NCI-H524 (cell line): ENCODE results near the gene SCD5.

Experiments used
- DNase-seq, 2 experiments: peaks; one replicate each; lab custom pipeline; 2025; lab: John Stamatoyannopoulos, UW

The SCD5 gene

DNA sequence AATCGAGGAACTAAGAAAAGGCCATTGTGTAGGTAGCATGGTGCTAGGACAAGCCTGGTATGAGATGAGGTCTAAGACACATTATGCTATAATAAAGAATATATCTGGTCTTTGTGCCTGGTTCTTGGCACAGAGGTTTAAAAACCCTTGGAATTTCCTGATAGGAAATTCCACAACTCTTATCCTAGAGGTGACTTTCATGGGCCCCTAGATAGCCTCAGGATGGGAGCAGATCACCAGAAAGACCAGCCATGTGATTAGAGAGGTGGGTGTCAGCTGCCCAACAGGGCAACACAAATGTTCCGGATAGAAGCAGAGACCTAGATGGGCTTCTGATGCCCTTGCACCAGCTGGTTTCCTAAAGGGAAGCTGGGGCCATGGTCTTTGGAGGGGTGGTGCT, 107.2 kb downstream of the SCD5 start:
- no peak for DNase-seq

DNA sequence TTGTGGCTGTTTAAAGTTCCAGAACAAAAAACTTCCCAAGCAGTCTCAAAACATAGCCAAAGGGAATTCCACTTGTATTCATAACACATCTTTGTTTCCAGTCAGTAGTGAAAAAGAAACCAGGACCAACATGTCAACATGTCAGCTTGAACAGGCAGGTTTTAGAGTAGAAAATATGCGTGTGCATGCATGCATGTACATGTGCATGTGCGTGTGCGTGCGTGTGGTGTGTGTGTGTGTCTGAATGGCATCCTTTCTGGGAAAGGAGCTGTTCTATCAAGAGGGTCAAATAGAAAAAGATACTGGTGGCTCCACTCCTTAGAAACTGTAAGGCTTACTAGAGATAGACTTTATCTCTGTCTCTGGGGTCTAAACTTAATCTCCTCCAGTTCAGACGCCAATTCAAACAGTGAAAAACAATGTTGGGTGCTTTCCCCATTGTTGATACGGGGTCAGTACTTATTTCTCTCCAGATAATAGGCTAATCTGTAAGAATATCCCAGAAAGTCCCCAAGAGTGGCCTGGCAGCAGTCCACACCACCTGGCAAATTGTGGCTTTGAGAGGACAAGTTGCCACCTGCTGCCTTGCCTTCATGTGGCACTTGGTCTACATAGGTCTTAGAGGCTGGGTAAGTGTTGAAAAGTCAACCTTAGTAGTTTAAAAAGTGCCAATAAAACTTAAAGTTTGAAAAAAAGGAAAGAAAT, 110.4 kb downstream of the SCD5 start:
- DNase-seq, result peak; percentile 82 to 92

DNA sequence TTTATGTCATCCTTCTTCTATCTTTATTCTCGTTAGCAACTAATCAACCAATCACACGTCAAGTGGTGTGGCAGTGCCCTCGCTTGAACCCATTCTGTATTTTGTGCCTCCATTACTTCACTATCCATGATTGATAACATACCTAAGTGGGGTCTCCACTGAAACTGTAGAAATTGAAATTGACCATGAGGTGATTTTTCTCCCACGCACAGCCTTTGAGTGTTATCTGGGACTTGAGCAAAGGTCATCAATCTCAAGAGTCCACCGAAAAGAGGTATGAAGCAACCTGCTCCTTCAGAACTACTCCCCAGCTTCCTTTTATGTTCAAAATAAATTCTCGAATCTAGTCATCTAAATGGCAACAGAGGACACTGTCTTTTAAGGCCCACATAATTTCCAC, 111.1 kb downstream of the SCD5 start:
- no peak for DNase-seq

DNA sequence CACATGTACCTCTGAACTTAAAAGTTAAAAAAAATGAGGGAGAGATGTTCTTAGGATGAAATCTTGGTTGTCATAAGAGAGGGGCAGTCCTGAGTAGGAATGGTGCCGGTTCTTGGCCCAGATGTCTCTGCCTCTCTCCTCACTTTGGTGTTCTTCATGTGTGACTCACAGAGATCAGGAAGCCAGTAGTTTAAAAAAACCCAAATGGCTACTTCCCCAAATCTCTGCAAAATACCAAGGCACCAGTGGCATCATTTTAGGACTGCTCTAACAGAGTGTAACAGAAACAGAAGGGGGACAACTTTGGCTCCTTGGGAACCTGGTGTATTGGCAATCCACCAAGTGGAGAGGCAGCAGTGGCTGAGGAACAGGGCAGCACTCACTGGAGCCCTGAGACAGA, 116.8 kb downstream of the SCD5 start:
- no peak for DNase-seq

DNA sequence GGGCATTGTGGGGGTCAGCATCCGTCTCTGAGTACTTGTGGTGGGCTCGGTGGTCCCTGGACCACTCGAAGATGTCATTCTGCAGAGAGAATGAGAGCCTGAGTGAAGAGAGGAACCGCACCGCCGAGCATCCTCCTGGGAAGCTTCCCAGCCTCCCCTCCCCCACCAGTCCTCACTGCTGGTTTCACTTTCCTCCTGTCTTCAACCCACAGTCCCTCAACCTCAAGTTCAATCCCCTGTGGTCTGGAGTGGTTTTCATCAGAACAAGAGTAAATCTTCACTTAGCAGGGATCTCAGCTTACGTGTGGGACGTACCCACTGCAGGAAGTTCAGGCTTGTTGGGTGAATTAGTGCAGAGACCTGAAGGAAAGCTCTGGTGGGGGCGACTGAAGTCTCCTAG, 117.8 kb downstream of the SCD5 start:
- no peak for DNase-seq

DNA sequence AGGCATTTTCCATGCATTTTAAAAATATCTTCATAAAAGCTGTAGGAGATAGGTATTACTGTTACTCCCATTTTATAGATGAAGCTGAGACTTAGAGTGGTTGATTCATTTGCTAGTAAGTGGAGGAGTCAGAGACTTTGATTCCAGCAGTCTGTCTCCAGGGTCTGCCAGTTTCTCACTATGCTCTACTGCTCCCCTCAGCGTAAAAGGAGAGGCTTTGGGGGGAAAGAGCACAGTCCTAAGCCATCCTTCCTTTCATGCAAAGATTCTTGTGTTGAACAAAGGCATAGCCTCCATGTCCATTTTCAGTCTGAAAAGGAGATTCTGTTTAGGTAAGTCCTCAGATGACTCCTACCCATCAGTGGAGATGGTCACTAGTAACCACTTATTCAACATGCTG, 119.1 kb downstream of the SCD5 start:
- DNase-seq, result no peak

DNA sequence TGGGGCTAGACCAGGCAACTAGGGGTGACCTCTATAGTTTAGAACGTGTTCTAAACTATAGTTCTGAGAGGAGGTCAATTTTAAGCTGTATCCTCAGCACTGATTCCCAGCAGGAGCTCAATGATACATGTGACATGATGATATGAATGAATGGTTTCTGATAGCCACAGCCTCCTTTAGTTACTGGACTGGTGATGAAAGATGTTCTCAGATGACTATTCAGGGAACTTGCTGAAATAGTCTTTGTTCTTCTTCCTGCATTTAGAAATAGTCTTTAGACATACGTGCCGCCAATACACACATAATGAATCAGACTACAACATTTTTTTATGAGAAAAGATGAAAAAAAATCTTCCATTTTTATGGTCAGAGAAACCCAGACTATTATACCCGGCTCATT, 120.5 kb downstream of the SCD5 start:
- no peak for DNase-seq

DNA sequence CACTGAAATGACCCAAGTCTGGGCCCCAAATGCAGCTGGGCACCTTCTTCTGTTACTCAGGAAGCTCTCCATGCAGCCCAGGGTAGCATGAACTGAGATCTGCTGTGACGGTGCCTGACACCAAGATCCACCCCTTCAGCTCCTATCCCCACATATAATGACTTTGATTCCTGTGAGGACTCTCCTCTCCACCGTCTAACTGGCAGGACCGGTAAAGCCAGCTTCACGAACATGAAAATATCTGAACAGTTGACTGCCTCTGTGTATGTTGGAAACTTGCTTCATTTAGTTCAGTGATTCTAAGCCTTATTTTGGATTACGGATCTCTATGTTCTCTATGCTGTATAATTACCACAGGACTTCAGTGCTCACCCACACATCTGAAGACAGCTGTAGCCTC, 121.3 kb downstream of the SCD5 start:
- DNase-seq, result no peak

DNA sequence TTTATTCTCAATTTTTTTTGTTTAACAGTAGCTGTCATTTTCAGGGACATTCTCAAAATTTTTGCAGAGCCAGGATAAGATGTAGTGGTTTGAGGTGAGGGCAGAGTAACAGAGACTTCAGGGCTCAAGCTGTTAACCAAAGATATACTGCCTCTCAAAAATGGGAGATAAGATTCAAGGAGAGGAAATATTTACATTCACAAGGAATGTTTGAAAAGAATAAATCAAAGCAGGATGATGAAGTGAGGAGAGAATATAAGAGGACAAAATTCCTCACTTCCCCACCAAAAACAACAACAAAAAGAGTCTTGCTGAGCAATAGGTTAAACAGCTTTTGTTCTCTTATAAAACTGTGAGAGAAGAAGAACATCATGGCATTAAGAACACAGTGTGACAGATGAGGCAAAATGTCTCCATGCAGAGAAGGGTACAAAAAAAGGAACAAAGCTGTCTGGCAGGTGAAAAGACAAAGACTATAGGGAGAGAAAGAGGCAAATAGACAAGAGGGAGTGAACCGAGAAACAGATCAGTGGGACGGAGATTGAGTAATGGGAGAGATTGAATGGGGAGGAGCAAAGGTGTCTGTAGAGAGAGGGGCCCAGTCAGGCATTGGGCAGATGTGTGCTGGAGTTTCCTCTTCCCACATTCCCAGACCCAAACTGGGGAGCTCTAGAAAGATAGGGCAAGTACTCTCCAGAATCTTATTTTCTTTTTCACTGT, 130.7 kb downstream of the SCD5 start:
- no peak for DNase-seq

DNA sequence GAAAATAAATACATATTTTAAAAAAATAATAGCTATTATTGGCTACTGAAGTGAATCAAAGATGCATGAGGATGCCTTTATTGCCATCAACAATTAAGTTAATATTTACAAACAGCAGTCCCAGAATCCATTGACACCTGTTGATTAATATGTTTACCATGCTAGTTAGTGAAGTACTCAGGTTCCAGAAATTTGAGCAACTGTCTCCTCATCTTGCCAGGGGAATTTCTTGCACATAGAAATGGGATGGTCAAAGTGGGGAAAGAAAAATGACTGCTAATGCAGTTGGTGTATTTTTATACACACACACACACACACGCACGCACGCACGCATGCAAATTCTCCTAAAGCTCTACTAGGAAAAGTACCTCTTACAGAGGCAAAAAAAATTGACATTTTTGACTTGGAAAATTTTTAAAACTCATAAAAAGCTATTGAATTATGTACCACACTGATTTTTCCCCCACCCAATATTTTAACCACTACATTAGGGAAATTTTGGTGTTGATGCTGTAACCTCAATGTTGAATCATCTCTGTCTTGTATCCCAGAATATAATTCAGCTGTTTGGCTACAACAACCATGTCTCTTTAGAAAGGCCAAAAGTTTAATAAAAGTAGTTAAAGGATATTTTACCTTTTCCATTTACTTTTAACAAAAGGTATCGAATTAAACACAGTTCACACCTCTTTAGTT, 131.5 kb downstream of the SCD5 start:
- DNase-seq, result no peak

DNA sequence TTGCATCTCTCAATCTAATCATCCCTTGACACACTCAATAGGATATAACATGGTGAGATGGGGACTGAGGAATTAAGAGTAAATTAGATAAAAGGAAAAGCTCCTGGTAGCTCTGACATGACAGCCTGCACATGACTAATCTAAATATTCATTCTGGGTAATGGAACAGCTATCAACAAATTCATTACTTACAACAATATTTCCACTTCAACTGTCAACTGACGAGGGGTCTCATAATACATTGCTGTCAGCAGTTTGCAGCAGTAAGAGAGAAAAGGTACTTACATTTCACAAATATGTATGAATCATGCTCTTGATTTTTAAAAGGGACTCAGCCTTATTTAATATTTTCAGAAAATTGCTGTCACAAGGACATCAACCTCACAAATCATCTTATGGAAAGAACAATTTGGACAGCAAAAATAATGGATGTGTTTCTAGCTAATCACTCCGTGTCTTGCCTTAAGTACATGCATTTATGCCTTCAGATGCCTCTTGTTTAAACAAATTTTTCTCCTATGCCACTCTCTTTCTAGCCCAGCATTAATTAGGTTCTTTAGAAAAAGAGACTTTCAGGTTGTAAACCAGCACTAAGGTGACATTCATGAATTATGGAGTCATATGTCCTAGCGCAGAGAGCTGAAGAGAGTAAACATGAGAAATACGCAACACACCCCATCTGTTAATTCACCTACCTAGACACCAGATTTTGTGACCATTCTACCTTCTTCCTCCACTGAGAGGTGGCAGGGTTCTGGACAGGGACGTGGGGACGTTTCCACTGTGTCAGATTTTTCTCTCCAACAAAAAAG, 137.2 kb downstream of the SCD5 start:
- no peak for DNase-seq

DNA sequence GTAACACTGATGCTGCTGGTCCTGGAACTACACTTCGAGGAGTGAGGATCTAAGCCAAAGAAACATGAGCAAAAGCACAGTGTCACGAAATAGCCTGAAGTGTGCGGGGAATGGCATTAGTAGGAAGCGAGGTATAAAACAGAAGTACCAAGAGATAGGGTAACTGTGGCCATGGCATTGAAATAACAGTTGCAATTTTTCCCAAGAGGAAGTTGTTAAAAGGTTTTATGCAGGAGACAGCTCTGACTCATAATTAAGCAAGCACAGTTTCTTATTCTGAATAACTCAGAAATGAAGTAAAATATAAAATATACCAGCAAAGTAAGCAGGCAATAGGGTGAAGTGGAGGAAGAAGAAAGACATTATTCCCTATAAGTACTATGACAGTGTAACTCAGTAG, 146.5 kb downstream of the SCD5 start:
- no peak for DNase-seq

DNA sequence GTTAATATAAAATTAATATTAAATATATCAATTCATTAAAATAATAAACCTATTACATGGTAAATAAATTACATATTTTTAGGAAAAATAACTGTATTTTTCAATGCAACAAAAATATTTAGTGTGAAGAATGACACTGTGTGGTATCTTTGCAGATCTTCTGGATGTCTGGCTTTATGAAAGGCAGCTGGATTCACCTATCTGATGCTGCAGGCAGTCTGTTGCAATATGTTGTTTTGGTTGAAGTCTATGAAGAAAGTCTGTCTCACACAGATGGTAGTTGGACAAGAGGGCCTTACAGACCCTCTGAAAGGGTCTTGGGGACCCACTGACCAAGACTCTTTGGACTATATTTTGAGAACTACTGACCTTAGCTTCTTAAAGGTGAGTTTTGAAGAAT, 147.7 kb downstream of the SCD5 start:
- no peak for DNase-seq

DNA sequence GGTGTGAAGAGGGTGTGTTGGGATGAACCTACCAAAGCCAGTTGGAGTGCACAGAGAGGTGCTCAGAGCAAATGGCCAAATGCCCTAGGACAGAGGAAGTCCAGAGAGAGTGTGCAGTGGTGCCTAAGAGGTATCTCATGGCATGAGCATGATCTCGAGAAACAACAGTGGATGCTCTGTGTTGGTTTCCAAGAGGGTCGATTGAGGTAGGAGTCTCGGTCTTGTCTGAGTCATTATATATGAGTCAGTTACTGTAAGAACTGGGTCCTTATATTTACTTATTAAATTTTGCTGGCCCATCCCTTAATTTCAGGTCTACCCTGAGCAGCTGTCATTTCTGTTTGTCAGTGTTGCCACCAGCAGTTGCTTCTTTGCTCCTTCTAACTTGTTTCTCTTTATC, 150.2 kb downstream of the SCD5 start:
- DNase-seq, result no peak

DNA sequence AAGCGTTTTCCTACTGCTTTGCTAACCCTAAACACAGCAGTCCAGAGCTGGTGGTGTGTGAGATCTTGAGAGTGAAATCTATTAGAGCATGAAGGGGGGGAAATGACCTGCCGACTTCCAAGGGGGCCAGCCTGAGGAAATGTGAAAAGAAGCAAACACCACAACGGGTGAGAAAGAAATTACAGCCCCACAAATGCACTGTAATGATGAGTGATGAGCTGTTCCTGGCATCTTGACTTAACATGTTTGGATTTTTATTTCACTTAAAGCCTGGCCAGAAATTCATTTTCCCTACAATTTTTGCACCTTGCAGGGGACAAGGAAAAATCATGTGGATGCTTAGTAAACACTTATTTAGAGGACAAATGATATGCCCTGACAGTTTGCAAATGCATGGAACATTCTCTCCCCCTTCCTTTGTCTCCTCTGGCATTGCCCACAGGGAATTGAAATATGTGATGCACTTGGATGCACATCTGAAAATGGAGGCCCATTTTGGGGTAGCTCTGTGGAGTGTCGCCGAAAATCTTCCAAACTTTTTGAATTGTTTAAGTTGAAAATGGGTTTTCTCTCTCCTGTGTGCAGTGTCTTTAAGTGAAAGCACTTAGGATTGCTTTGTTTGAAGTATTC, 152.5 kb downstream of the SCD5 start:
- DNase-seq, result no peak

DNA sequence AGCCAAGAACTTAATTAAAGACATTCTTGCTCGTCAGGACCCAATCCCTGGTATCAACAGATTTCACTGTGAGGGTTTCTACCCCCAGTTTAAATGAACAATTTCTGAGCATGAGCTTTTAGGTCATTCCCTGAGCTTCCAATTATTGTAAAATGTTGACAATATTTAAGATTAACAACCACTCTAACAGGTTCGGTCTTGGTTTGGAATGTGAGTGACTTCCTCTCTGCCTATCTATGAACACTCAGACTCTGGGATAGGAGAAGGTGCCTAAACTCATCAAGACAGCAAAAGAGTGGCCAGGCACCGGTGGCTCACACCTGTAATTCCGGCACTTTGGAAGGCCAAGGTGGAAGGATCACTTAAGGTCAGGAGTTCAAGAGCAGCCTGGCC, 153.9 kb downstream of the SCD5 start:
- no peak for DNase-seq

DNA sequence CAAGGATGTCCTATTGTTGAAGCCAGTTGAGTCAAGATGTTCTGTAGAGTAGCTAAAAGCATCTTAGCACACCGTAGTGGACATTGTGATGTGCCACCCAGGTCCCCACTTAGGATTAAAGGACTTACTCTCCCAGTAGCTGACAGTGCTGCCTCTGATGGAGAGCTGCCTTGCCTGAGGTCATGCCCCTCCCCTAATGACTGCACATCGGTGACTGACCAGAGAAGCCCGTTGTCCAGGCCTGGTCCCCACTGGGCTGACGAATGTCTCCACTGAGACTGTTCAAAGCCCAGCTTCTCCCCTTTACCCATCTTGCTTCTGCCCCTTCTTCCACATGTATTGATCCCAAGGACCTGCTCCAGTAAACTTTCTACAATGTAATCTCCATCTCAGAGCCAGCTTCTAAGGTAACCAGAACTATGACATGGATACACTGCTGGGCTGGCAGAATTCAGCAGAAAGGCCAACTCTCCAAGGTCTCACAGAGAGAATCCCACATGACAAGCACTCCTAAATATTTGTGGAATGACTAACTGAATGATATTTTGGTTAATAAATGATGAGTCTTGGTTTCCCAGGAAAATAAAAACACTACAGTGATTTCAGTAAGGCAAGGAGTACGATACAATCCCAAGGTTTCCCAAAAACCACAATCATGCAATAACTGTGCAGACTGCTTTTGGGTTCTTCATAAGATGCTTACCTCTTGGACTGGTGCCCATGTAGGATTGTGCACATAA, 154.4 kb downstream of the SCD5 start:
- DNase-seq, result no peak

DNA sequence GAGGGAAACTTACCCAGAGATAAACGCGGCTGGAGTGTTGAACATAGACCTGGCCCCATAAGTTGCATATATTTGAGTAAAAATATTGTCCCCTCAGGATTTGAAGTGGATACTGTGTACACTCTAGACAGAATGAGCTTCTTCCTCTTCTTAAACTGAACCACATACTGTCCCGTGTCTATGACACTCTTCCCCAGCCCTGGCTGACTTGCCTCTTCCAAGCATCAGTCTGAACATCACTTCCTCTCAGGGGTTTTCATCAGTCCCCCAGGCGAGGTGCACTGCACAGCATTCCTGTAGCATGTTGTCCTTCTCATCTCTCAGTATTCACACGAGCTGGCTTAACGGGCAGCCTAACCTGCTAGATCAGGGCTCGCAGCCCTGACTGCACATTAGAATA, 156.3 kb downstream of the SCD5 start:
- DNase-seq, result no peak

DNA sequence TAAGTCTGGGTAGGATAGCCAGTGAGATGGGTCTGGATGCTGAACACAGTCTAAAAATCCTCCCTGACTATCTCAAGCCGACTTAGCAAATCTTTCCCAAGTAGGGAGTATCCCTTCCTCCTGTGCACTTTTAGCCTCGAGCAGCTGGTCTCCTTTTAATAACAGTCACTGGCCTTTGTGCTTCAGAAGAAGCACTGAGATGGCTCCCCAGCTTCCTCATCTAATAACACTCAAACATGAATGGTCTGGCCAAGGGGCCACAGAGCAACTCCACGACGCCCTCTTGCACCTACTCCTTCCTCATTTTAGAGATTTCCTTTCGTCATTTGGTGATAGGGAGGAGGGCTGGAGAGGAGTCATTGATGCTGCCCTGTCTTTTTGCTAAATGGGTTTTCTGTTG, 158.1 kb downstream of the SCD5 start:
- DNase-seq, result peak in 1 of 2 experiments; percentile 1

DNA sequence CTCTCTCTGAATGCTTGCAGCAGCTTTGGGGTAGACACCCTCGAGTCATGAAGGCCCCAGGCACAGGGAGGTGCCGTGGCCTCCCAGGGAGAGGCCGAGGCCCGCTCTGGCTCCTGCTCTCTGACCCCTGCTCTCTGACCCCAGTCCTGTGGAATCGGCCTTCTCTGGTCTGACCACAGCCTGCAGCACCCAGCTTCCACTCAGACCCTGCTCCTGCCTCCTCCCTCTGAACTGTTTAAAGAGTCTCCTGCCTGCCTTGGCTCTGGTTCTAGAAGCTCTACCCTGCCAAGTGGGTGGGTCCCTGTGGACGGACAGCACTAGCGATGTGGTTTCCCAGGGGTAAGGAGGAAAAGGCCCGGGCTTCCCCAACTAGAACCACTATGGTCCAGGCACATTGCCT, 158.6 kb downstream of the SCD5 start:
- no peak for DNase-seq

DNA sequence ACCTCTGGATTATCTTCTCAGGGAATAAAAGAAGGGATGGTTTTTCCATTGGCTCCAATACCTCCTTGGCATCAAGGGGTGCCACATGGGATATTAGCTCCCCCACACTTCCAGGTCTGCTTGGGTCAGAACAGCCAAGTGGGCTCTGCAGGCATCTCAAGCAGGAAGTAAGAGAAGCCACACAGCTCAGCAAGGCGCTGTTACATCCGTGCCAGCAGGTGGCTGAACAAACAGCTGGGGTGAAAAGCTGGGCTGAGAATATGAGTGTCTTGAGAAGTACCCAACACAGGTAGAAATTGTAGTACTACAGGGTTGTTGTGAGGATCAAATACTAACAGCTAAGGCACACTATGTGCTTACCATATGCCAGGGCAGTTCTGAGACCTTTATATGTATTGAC, 160.1 kb downstream of the SCD5 start:
- DNase-seq, result no peak
